ENCODE results near the gene C11orf21. TPM values are rescaled to one million over a fixed set of nuclear protein-coding genes. Genes with fewer than 3 reads are reported as not detected.

Gene C11orf21
- total and polyA plus RNA-seq, 10 of the 15 experiments (the other 5 are each of a cell fraction or from before 2014, with no cell fraction given): 0.04 to 0.26 (median 0.11) TPM; not detected in 7

GRCh38 chr11:2271327-2272227 is 30.1 kb downstream of the C11orf21 start (continued):
- TF ChIP-seq EED (IDR thresholded peaks at IDR 0.05; ENCODE audit: low read depth): no peak
- TF ChIP-seq BCLAF1 (IDR thresholded peaks at IDR 0.05): no peak
- no peak for TF ChIP-seq MAX (IDR thresholded peaks at IDR 0.05; ENCODE audit: low read depth, low read length)
- TF ChIP-seq ZBTB11 (CRISPR knock-in tag; IDR thresholded peaks at IDR 0.05): no peak
- TF ChIP-seq SMAD5 (IDR thresholded peaks at IDR 0.05; ENCODE audit: low read depth): no peak
- no peak for TF ChIP-seq IRF5 (IDR thresholded peaks at IDR 0.05; ENCODE audit: borderline replicate concordance)
- TF ChIP-seq SMAD1 (IDR thresholded peaks at IDR 0.05; ENCODE audit: low read depth, partially characterized antibody): no peak
- TF ChIP-seq ZNF687 (IDR thresholded peaks at IDR 0.05): no peak
